ENCODE data around the gene C4orf36.
"Not testable (repeated sequence)": the region's sequence is repeated elsewhere in the genome, so short reads cannot be mapped to it uniquely, and the experiment has no call there.

C4orf36 gene

GRCh38 chr4:86894455-86894854 lies 2.2 kb upstream of the C4orf36 start:
- DNase-seq (ENCODE audit: insufficient read length, low spot score) (no peak), FAIRE-seq (no peak)
- TF ChIP-seq, protein P1, sequence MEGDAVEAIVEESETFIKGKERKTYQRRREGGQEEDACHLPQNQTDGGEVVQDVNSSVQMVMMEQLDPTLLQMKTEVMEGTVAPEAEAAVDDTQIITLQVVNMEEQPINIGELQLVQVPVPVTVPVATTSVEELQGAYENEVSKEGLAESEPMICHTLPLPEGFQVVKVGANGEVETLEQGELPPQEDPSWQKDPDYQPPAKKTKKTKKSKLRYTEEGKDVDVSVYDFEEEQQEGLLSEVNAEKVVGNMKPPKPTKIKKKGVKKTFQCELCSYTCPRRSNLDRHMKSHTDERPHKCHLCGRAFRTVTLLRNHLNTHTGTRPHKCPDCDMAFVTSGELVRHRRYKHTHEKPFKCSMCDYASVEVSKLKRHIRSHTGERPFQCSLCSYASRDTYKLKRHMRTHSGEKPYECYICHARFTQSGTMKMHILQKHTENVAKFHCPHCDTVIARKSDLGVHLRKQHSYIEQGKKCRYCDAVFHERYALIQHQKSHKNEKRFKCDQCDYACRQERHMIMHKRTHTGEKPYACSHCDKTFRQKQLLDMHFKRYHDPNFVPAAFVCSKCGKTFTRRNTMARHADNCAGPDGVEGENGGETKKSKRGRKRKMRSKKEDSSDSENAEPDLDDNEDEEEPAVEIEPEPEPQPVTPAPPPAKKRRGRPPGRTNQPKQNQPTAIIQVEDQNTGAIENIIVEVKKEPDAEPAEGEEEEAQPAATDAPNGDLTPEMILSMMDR (IDR thresholded peaks at IDR 0.05; ENCODE audit: insufficient read depth, missing control alignments), result no peak

DNA sequence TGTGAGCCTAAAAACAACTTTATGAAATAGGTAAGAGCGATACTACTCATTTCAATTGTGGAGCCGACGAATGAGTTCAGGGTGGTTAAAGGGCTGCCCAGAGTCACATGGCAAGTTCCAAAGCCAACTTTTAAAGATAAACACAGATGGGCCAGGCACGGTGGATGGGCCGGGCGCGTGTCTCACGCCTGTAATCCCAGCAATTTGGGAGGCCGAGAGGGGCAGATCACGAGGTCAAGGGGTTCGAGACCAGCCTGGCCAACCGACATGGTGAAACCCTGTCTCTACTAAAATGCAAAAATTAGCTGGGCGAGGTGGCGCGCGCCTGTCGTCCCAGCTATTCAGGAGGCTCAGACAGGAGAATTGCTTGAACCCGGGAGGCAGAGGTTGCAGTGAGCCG lies 914 bp upstream of the C4orf36 start:
- FAIRE-seq (no peak), DNase-seq (ENCODE audit: insufficient read length, low spot score) (no peak)
- TF ChIP-seq, protein P1 (IDR thresholded peaks at IDR 0.05; ENCODE audit: insufficient read depth, missing control alignments), result no peak

DNA sequence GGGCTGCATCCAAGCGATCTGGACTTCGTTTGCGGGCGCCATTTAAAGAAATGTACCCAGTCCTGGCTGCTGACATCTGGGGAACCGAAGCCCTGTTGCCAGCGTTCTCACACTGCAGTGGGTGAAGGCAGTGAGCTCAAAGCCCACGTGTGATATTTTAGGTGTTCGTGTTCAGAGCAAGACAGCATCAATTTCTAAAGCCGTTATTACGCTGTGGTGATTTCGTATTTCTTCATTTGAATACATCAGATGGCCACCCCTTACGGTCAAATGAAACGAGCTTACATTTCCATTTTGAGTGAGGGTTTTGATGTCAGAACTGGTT lies 376 bp upstream of the C4orf36 start:
- DNase-seq (ENCODE audit: insufficient read length, low spot score) (peak; percentile 21), FAIRE-seq (peak; percentile 51)
- TF ChIP-seq, protein P1 (IDR thresholded peaks at IDR 0.05; ENCODE audit: insufficient read depth, missing control alignments), result no peak

- DNase-seq (ENCODE audit: insufficient read length, low spot score), result no peak
- TF ChIP-seq, protein P1 (IDR thresholded peaks at IDR 0.05; ENCODE audit: insufficient read depth, missing control alignments), result no peak
- no peak for FAIRE-seq
Measured at GRCh38 chr4:86890790-86891189, 1.4 kb downstream of the C4orf36 start.

- TF ChIP-seq, protein P1 (IDR thresholded peaks at IDR 0.05; ENCODE audit: insufficient read depth, missing control alignments), result no peak
Measured at GRCh38 chr4:86879641-86880040, 12.6 kb downstream of the C4orf36 start.

DNA sequence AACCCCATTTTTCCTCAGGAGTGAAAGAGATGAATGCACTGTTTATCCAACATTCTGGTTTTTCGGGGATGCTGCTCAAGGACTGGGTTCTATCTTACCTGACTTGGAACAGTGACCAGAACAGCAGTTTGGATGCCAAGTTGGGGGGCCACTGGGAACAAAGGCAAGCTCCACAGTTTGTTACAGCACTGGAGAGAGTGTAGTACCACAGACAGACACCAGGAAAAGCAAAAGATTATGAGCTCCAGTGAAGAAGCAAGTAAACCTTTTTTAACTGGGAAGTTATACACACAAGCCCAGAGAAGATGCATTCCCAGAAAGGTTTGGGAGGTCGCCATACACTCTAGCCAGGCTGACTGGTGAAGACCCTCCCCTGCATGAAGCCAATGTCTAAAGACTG lies 13.6 kb downstream of the C4orf36 start:
- DNase-seq (ENCODE audit: insufficient read length, low spot score), result no peak
- TF ChIP-seq, protein P1 (IDR thresholded peaks at IDR 0.05; ENCODE audit: insufficient read depth, missing control alignments), result no peak
- no peak for FAIRE-seq

More at GRCh38 chr4:86879641-86880040, 12.6 kb downstream of the C4orf36 start:
- FAIRE-seq (no peak), DNase-seq (ENCODE audit: insufficient read length, low spot score) (no peak)

GRCh38 chr4:86876894-86877685 lies 15.1 kb downstream of the C4orf36 start:
- TF ChIP-seq, protein P1 (IDR thresholded peaks at IDR 0.05; ENCODE audit: insufficient read depth, missing control alignments), result no peak
- DNase-seq (ENCODE audit: insufficient read length, low spot score) (no peak), FAIRE-seq (no peak)

GRCh38 chr4:86875436-86875835 lies 16.8 kb downstream of the C4orf36 start:
- FAIRE-seq; DNase-seq (ENCODE audit: insufficient read length, low spot score): not testable (repeated sequence)

Data from D721Med (cell line).